Measurements from ENCODE around the gene WDR41. TPM values are rescaled to one million over a fixed set of nuclear protein-coding genes. Genes with fewer than 3 reads are reported as not detected.

Gene WDR41
- total RNA-seq, 1 donor from 2014 or later: 33.0 TPM

GRCh38 chr5:77419644-77420582 lies 72.2 kb downstream of the WDR41 start:
- Mint-ChIP-seq H3K4me3 (no peak overlapping the region), H3K9me3 (peaks cover 3% of the 10 kb centered on the region), H3K36me3 (ENCODE audit: low read depth) (peaks cover under 1% of the 10 kb centered on the region), H3K4me1 (no peaks in the 10 kb centered on the region), H3K27ac (no peak overlapping the region), H3K27me3 (peaks cover 4% of the 10 kb centered on the region)
- no peak for ATAC-seq (ENCODE audit: low read depth)
- no peak for DNase-seq
- POLR2A ChIA-PET: no interaction called here
- TF ChIP-seq, protein P1, sequence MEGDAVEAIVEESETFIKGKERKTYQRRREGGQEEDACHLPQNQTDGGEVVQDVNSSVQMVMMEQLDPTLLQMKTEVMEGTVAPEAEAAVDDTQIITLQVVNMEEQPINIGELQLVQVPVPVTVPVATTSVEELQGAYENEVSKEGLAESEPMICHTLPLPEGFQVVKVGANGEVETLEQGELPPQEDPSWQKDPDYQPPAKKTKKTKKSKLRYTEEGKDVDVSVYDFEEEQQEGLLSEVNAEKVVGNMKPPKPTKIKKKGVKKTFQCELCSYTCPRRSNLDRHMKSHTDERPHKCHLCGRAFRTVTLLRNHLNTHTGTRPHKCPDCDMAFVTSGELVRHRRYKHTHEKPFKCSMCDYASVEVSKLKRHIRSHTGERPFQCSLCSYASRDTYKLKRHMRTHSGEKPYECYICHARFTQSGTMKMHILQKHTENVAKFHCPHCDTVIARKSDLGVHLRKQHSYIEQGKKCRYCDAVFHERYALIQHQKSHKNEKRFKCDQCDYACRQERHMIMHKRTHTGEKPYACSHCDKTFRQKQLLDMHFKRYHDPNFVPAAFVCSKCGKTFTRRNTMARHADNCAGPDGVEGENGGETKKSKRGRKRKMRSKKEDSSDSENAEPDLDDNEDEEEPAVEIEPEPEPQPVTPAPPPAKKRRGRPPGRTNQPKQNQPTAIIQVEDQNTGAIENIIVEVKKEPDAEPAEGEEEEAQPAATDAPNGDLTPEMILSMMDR (IDR thresholded peaks at IDR 0.05): no peak
- intact Hi-C loops (cut with micrococcal nuclease): no loop called here
- CTCF ChIA-PET: no interaction called here

DNA sequence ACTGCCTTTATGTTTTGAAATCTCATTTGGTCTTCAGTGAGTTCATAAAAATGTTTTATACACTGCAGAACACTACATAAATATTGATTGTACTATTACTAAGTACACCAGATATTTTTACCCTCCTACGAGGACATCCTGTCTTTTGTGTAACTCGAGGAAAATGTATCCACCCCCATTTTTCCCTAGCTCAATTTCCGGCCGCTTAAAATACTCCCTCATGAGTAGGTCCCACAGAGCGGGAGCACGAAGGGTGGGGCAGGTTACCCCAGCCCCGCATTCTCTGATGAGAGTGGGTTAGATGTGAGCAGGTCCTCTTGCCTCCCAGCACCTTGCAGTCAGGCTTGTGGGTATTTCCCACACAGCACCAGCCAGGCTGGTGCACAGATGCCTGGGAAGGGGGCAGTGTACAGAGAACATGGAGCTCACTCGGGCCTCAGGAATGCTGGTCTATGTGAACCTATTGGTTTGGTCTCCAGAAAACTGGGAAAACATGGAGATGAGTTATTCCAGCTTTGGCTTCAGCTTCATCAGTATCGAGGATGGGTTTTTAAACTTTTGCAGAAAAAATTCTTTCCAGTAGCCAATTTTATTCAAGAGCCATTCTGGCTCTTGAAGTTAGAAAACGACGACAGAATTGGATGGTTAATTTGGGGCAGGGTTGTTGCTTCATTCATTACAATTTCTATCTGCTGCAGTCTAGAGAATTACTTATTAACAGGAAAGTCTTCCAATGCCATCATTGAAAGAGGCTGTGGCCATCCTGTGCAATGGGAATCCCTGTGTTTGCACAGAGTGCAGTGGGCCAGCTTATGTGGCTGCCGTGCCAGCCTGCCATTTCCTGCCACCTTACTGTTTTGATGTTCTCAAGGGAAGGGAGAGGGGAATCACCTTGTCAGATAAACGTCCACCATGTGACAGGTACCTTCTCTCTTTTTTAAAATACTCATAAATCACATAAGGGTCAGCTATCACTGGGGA lies 73.2 kb downstream of the WDR41 start:
- no peak for DNase-seq
- TF ChIP-seq, protein P1 (IDR thresholded peaks at IDR 0.05): no peak
- POLR2A ChIA-PET: no interaction called here
- Mint-ChIP-seq H3K4me3 (no peak overlapping the region), H3K27me3 (peaks cover 4% of the 10 kb centered on the region), H3K36me3 (ENCODE audit: low read depth) (no peaks in the 10 kb centered on the region), H3K9me3 (peaks cover 3% of the 10 kb centered on the region), H3K4me1 (no peaks in the 10 kb centered on the region), H3K27ac (no peak overlapping the region)
- intact Hi-C loops (cut with micrococcal nuclease): no loop called here
- CTCF ChIA-PET: no interaction called here
- no peak for ATAC-seq (ENCODE audit: low read depth)

DNA sequence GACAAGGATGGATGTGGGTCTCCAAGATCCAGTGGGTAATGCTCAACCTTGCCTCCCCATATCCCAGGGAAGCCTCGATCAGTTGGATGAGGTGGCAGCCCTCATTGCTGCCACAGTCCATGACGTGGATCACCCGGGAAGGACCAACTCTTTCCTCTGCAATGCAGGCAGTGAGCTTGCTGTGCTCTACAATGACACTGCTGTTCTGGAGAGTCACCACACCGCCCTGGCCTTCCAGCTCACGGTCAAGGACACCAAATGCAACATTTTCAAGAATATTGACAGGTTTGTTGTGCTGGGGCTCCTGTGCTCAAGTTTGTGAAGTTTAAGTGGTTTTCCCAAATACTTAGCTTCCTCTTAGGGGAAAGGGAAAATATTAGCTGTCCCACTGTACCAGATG lies 74.0 kb downstream of the WDR41 start:
- Mint-ChIP-seq H3K9me3 (peaks cover 2% of the 10 kb centered on the region), H3K27ac (no peak overlapping the region), H3K27me3 (peaks cover 7% of the 10 kb centered on the region), H3K4me3 (no peak overlapping the region), H3K36me3 (ENCODE audit: low read depth) (no peaks in the 10 kb centered on the region), H3K4me1 (no peaks in the 10 kb centered on the region)
- ChIA-PET POLR2A (no interaction called here), CTCF (no interaction called here)
- TF ChIP-seq, protein P1 (IDR thresholded peaks at IDR 0.05): no peak
- no peak for ATAC-seq (ENCODE audit: low read depth)
- intact Hi-C loops (cut with micrococcal nuclease): no loop called here
- DNase-seq: no peak

GRCh38 chr5:77413049-77413448 lies 79.1 kb downstream of the WDR41 start:
- CTCF ChIA-PET: no interaction called here
- TF ChIP-seq, protein P1 (IDR thresholded peaks at IDR 0.05): no peak
- ATAC-seq (ENCODE audit: low read depth) (no peak), DNase-seq (no peak)
- H3K27me3 Mint-ChIP-seq: peaks cover 7% of the 10 kb centered on the region
- no peaks in the 10 kb centered on the region for H3K36me3 Mint-ChIP-seq (ENCODE audit: low read depth)
- POLR2A ChIA-PET: no interaction called here
- no peak overlapping the region for H3K4me3 Mint-ChIP-seq
- H3K4me1 Mint-ChIP-seq: no peaks in the 10 kb centered on the region
- no peak overlapping the region for H3K27ac Mint-ChIP-seq
- H3K9me3 Mint-ChIP-seq: no peaks in the 10 kb centered on the region
- intact Hi-C loops (cut with micrococcal nuclease): no loop called here

Measured in activated B cell treated with CpG ODN at 0.5 μM for 24 hours (primary cell).